ENCODE data around the gene CDK5RAP1.

CDK5RAP1 gene

DNA sequence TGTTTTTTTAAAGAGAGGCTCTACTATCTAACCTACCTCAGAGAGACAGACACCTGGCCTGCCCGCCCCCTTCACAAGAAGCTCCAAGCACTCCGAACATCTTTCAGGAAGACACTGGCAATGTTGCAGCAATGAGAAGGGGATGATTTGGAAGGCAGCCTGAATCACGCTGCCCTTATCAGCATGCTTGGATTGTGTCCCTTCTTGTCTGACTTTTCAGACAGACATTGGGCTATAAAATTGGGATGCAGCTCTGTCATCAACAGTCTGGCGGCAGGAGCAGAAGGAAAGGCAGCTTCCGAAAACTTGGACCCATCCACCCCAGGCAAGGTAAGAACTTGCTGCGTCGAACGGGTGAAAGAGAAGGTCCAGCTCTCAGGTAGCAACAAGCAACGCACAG is 56.0 kb downstream of the CDK5RAP1 start:
- H3K4me3 ChIP-seq (ENCODE audit: low read length, poor library complexity, severe bottlenecking) = no peak overlapping the region
- H4K20me1 ChIP-seq (ENCODE audit: insufficient read depth, low read length, poor library complexity, severe bottlenecking) = no peaks in the 10 kb centered on the region
- H3K9me2 ChIP-seq (replicated peaks; ENCODE audit: low read depth, low read length) = no peaks in the 10 kb centered on the region
- H3F3A ChIP-seq (ENCODE audit: low read depth) = no peaks in the 10 kb centered on the region
- H2AFZ ChIP-seq (ENCODE audit: low read length) = no peak overlapping the region
- no peaks in the 10 kb centered on the region for H3K4me1 ChIP-seq (ENCODE audit: insufficient read depth, low read length, poor library complexity, severe bottlenecking)
- H3K36me3 ChIP-seq (ENCODE audit: insufficient read depth, low read length) = peaks cover 8% of the 10 kb centered on the region; the same call in 1 of the 2 replicates
- H3K9me3 ChIP-seq (ENCODE audit: insufficient read depth, low read depth, low read length) = no peaks in the 10 kb centered on the region
- H3K79me2 ChIP-seq (ENCODE audit: insufficient read depth, low read length) = no peaks in the 10 kb centered on the region
- no peak overlapping the region for H3K9ac ChIP-seq (ENCODE audit: low read depth, low read length, poor library complexity, severe bottlenecking)
- H3K27me3 ChIP-seq (ENCODE audit: insufficient read depth, low read length, poor library complexity, severe bottlenecking) = no peaks in the 10 kb centered on the region
- H3K4me2 ChIP-seq (ENCODE audit: low read depth, low read length, poor library complexity, severe bottlenecking) = no peak overlapping the region
- no peak for TF ChIP-seq EZH2phosphoT487 (IDR thresholded peaks at IDR 0.05; ENCODE audit: borderline replicate concordance)
- TF ChIP-seq, protein P1, sequence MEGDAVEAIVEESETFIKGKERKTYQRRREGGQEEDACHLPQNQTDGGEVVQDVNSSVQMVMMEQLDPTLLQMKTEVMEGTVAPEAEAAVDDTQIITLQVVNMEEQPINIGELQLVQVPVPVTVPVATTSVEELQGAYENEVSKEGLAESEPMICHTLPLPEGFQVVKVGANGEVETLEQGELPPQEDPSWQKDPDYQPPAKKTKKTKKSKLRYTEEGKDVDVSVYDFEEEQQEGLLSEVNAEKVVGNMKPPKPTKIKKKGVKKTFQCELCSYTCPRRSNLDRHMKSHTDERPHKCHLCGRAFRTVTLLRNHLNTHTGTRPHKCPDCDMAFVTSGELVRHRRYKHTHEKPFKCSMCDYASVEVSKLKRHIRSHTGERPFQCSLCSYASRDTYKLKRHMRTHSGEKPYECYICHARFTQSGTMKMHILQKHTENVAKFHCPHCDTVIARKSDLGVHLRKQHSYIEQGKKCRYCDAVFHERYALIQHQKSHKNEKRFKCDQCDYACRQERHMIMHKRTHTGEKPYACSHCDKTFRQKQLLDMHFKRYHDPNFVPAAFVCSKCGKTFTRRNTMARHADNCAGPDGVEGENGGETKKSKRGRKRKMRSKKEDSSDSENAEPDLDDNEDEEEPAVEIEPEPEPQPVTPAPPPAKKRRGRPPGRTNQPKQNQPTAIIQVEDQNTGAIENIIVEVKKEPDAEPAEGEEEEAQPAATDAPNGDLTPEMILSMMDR (conservative IDR thresholded peaks at IDR 0.05; ENCODE audit: low read length) = no peak

DNA sequence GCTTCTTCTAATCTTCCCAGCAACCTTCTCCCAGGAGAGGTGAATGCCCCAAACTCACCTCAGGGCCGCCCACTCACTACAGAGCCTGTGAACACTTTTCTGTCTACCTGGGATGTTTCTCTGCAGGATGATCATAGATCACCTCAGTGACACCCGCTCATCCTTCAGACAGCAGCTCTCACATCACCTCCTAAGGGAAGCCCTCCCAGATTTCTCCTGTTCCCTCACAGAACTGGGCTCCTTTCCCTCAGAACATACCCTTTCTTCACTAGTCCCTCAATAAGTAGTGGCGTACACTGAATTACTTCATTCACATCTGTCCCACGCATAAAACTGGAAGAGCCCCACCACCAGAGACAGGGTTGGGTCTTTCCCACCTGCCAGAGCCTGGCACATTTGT is 57.8 kb downstream of the CDK5RAP1 start:
- TF ChIP-seq EZH2phosphoT487 (IDR thresholded peaks at IDR 0.05; ENCODE audit: borderline replicate concordance) = no peak
- TF ChIP-seq, protein P1 (conservative IDR thresholded peaks at IDR 0.05; ENCODE audit: low read length) = no peak
- no peaks in the 10 kb centered on the region for H3K9me2 ChIP-seq (replicated peaks; ENCODE audit: low read depth, low read length)
- H3K79me2 ChIP-seq (ENCODE audit: insufficient read depth, low read length) = no peaks in the 10 kb centered on the region
- H2AFZ ChIP-seq (ENCODE audit: low read length) = no peak overlapping the region
- no peaks in the 10 kb centered on the region for H3K27me3 ChIP-seq (ENCODE audit: insufficient read depth, low read length, poor library complexity, severe bottlenecking)
- no peaks in the 10 kb centered on the region for H4K20me1 ChIP-seq (ENCODE audit: insufficient read depth, low read length, poor library complexity, severe bottlenecking)
- no peaks in the 10 kb centered on the region for H3K9me3 ChIP-seq (ENCODE audit: insufficient read depth, low read depth, low read length)
- no peak overlapping the region for H3K4me3 ChIP-seq (ENCODE audit: low read length, poor library complexity, severe bottlenecking)
- no peaks in the 10 kb centered on the region for H3F3A ChIP-seq (ENCODE audit: low read depth)
- no peaks in the 10 kb centered on the region for H3K36me3 ChIP-seq (ENCODE audit: insufficient read depth, low read length)
- H3K4me2 ChIP-seq (ENCODE audit: low read depth, low read length, poor library complexity, severe bottlenecking) = no peak overlapping the region
- no peak overlapping the region for H3K9ac ChIP-seq (ENCODE audit: low read depth, low read length, poor library complexity, severe bottlenecking)
- no peaks in the 10 kb centered on the region for H3K4me1 ChIP-seq (ENCODE audit: insufficient read depth, low read length, poor library complexity, severe bottlenecking)

DNA sequence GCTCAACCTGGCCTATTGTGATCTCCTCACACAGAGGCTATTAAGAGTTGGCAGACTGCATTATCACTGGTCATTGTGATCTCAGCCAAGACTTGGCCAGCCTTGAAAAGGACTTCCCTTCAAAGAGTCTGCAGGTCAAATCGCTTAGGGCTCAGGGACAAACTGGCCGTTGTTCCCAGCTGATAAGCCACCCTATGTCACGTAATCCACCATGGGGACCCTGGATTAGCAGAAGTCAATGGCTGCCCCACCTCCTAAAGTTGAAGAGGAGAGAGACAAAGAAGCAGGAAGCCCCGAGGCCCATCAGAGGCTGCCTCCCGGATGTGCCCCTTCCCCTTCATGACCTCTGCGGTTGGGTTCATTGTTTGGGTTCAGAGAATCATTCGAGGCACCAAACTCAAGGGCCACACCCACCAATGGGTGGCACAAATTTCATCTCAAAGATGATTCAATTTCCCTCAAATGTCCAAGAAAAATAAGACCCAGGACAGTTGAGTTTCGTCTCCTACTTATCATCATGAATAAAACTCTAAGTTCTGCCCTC is 61.7 kb downstream of the CDK5RAP1 start:
- no peak overlapping the region for H3K4me3 ChIP-seq (ENCODE audit: low read length, poor library complexity, severe bottlenecking)
- H3K9me2 ChIP-seq (replicated peaks; ENCODE audit: low read depth, low read length) = no peaks in the 10 kb centered on the region
- no peaks in the 10 kb centered on the region for H3F3A ChIP-seq (ENCODE audit: low read depth)
- H3K4me2 ChIP-seq (ENCODE audit: low read depth, low read length, poor library complexity, severe bottlenecking) = no peak overlapping the region
- no peaks in the 10 kb centered on the region for H3K4me1 ChIP-seq (ENCODE audit: insufficient read depth, low read length, poor library complexity, severe bottlenecking)
- H2AFZ ChIP-seq (ENCODE audit: low read length) = no peak overlapping the region
- H3K9me3 ChIP-seq (ENCODE audit: insufficient read depth, low read depth, low read length) = no peaks in the 10 kb centered on the region
- H4K20me1 ChIP-seq (ENCODE audit: insufficient read depth, low read length, poor library complexity, severe bottlenecking) = no peaks in the 10 kb centered on the region
- H3K9ac ChIP-seq (ENCODE audit: low read depth, low read length, poor library complexity, severe bottlenecking) = no peak overlapping the region
- H3K79me2 ChIP-seq (ENCODE audit: insufficient read depth, low read length) = no peaks in the 10 kb centered on the region
- TF ChIP-seq EZH2phosphoT487 (IDR thresholded peaks at IDR 0.05; ENCODE audit: borderline replicate concordance) = no peak
- TF ChIP-seq, protein P1 (conservative IDR thresholded peaks at IDR 0.05; ENCODE audit: low read length) = no peak
- no peaks in the 10 kb centered on the region for H3K36me3 ChIP-seq (ENCODE audit: insufficient read depth, low read length)
- H3K27me3 ChIP-seq (ENCODE audit: insufficient read depth, low read length, poor library complexity, severe bottlenecking) = no peaks in the 10 kb centered on the region

All from Loucy (cell line).